Measurements from ENCODE around the gene F3.
"Not testable (repeated sequence)": the region's sequence is repeated elsewhere in the genome, so short reads cannot be mapped to it uniquely, and the experiment has no call there.

GRCh38 chr1:94570965-94571364 is 29.4 kb upstream of the F3 start:
- not testable (repeated sequence) for TF ChIP-seq CTCF (IDR thresholded peaks at IDR 0.05; ENCODE audit: low read depth, low read length, poor library complexity, severe bottlenecking); EZH2phosphoT487 (IDR thresholded peaks at IDR 0.05; ENCODE audit: borderline replicate concordance, low read length)

All from DOHH2 (cell line).